DMS153 treated with DMSO at 0.1 percent for 48 hours (cell line): Measurements from ENCODE around the gene KRTAP17-1.
"Not testable (repeated sequence)": the region's sequence is repeated elsewhere in the genome, so short reads cannot be mapped to it uniquely, and the experiment has no call there.

Source experiments
- DNase-seq: peaks from one replicate; lab custom pipeline; 2025; ENCODE audit not compliant: unreplicated experiment; lab: John Stamatoyannopoulos, UW

KRTAP17-1 gene, protein sequence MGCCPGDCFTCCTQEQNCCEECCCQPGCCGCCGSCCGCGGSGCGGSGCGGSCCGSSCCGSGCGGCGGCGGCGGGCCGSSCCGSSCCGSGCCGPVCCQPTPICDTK

GRCh38 chr17:41315204-41315794 lies at the start of gene KRTAP17-1:
KRTAP17-1 (minus strand) TSS chr17:41315710; CDS start chr17:41315650, 60 bp downstream.
- peak; percentile 21 for DNase-seq

GRCh38 chr17:41363881-41364280 lies 48.4 kb upstream of the KRTAP17-1 start:
- DNase-seq = no peak

DNA sequence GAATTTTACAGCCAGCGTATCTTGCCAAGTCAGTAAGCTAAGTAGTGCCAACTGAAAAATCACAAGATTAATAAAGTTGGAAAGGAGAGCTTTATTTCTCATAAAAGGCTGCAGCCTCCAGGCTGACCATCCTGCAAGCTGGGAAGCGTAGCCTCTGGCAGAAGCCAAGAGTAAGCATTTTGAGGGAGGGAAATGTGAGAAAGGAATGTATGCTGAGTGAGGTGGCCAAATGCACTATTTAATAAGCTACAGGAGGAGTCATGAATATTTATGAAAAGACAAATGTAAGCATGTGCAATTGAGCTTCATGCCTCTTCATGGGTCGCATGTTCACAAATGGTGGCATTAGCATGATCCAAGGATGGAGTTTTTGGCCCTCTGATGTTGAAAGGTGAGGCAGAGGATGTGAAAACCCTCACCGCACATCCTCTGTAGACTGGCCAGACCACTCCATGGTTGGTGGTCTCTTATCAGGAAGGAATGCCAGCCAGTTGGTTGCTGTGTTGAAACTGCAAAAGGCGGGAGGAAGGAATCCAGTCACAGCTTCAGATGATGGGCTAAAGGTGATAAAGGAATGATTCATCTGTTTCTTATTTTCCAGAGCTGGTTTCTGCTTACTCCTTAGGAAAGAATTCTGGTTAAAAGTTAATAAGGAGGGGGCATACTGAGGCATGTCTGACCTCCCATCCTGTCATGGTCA lies 44.9 kb upstream of the KRTAP17-1 start:
- DNase-seq = no peak

DNA sequence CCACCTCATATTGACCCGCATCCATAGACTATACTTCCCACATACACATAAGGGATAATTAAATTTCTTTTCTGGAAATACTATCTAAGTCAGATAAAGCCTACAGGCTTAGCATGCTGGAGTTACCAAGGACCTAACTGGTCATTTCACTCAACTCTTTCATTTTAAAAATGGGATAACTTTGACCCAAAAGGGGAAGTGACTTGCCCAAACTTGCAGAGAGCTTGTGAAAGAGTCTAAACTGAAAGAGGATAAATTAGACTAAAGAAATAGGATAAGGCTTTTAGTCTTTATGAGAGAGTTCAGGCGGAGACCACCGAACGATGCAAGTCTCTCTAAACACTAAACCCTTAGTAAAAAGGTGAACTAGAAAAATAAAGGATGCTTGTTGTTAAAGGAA lies 39.0 kb upstream of the KRTAP17-1 start:
- DNase-seq = no peak

GRCh38 chr17:41352597-41353366 lies 37.3 kb upstream of the KRTAP17-1 start:
- no peak for DNase-seq

DNA sequence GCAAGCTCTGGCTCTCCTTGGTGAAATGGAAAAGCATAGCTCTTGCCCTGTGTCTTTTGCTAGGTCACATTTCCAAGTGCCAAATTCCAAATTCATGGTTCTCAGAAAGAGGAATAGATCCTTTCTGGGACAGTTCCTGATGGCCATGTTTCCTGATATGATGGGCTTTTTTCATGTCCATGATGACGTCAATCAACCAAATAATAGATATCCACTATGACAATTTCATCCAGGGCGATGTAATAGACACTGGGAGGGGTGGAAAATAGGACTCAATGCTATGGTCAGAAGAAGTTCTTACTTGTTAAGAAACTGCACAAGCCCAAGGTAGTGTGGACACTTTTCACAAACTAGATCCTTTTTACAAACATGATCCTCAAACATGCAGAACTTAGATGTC lies 35.7 kb upstream of the KRTAP17-1 start:
- no peak for DNase-seq

- not testable (repeated sequence) for DNase-seq
Measured at GRCh38 chr17:41350381-41350878, 34.9 kb upstream of the KRTAP17-1 start, which contains the start of gene KRT33A. KRT33A (minus strand) TSS chr17:41350828; CDS start chr17:41350767, 61 bp downstream.

GRCh38 chr17:41347869-41348760 lies 32.6 kb upstream of the KRTAP17-1 start:
- DNase-seq = no peak

DNA sequence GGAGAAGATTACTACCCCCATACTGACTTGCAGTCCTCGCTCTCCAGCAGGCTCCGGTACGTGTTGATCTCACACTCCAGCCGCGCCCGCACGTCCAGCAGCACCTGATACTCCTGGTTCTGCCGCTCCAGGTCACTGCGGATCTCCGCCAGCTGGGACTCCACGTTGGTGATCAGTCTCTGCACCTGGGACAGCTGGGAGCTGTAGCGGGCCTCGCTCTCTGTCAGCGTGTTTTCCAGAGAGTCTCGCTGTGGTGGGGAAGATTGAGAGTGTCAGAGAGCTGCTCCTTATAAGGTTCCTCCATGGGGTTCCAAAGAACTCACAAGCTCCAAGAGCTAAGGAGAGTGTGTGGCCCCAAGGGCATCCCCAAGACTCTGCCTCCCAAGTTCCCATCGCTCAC lies 30.9 kb upstream of the KRTAP17-1 start:
- DNase-seq = not testable (repeated sequence)

DNA sequence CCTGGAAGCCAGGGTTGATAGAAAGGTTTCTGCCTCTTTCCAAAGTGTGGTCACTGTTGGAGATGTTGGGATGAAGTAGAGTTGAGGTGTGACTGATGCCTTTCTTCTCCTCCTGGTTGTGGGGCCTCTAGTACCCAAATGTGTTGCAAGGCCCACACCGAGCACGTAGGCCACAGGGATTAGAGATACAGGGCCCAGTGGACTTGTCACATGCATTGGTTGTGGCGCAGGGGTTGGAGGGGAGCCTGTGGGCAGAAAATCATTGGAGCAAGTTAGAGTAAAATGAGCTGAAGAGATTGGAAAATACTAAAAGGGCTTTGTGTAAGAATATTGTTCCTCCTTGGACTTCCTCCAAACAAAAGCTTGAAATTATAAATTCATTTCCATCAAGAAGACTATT lies 30.5 kb upstream of the KRTAP17-1 start:
- DNase-seq = no peak

GRCh38 chr17:41343029-41343428 lies 27.5 kb upstream of the KRTAP17-1 start:
- DNase-seq = no peak

GRCh38 chr17:41340934-41341861 lies 25.7 kb upstream of the KRTAP17-1 start:
- no peak for DNase-seq

- no peak for DNase-seq
Measured at GRCh38 chr17:41340494-41340893, 25.0 kb upstream of the KRTAP17-1 start.

DNA sequence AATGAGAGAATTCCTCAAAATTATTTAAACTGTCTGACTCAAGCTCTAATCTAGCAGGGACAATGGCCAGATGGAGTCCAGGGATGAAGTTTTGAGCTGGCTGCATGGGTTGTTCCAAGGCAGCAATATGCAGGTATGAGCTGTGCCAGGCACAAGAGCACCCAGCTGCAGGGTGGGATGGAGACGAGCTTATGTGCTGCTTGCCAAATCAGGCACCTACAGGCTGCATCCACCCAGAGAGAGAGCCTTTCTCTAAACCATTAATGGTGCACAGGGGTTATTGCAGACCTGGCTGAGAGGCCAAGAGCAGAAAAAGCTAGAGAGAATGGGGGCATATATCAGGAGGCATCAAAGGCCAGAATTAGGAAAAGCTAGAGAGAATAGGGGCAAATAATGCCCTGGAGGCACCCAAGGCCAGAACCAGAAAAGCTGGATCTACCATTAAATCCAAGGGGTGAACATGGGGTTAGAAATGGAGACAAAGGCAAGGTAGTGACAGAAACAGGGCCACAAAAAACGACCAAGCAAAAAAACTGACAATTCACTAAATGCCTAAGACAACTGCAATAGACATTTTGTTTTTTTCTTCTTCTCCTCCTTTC lies 24.2 kb upstream of the KRTAP17-1 start:
- no peak for DNase-seq

DNA sequence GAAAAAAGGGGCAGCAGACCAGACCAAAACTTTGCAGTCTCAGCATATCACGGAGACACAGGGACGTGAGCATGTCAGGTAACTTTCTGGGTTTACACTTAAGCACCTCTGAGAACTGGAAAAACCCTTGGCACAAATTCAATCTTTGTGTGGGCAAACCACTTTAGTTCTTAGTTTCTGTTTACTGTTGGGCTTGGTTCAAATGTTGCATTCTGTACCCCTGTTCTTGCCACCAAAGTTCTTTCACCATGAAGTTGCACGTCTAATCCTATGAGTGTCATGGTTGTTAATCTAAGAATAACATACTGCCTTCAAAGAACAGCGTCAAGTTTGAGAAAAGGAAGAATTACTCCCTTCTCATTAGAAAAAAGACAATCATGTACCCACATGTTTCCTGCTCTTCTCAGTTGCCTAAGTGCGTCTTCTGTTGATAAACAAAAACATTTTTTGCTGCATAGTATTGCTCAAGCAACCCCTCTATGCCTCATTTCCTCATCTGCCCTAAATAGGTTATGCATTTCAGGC lies 23.5 kb upstream of the KRTAP17-1 start:
- no peak for DNase-seq

GRCh38 chr17:41335747-41336146 lies 20.2 kb upstream of the KRTAP17-1 start:
- no peak for DNase-seq

DNA sequence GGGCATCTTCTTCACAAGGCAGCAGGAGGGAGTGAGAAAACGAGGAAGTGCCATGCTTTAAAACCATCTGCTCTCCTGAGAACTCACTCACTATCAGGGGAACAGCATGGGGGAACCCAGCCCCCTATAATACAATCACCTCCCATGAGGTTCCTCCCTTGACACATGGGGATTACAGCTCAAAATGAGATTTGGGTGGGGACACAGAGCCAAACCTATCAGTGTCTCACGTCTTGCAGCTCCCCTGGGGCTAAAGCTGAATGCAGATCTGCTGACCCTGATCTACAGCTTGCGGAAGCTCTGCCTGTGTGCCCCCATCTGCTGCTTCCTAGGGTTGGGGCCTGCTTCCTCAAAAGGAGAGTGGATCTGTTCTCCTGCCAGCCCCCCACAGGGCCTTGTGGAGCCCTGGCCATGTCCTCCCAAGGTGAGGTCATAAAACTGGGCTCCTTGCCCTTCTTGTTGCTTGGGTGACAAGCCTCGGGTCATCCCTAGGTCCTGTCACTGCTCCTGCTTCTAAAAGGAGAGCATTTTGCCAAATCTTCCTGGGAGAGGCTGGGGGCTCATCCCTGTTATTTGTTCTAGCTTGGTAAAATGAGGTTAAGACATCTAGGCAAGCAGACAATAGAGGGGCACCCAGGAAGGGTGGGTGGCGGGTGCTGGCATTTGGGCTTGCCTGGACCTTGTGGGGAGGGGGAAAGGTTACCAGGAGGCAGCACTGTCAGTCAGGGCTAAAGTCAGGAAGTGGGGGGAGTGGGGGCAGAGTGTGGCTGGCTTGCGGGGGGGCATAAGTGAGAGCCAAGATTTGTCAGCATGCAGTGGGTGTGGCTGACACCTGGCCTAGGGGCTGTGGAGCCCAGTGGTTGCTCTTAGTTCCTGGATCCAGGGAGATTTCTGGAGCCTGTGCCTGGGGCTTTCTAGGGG lies 19.1 kb upstream of the KRTAP17-1 start:
- DNase-seq = no peak

DNA sequence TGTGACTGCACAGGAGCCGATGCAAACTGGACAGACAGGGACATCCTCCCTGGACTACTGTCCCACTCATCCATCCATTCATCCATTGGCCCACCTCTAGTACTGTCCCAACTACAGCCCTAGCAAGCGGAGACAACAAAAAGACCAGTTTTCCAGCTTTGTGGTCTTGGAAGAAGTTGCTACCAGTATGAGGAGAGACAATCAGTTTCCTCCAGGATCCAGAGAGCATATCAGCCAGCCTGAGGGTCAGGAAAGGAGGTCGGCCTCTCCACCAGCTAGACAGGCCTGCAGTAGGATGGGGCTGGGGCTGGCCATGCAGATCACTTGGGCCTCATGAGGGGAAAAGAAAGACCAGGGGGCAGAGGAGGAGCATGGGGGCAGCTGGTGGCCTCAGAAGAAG lies 18.3 kb upstream of the KRTAP17-1 start:
- DNase-seq = no peak
